IMR-90 (cell line): ENCODE results near the gene KCNJ6. TPM values are rescaled to one million over a fixed set of nuclear protein-coding genes. Genes with fewer than 3 reads are reported as not detected.

ENCODE experiments used
- ATAC-seq: fragments of 200-7000 bp; cut with Tn5 transposase; 2 replicates; pipeline ENCODE4 v1.9.1; 2020; ENCODE audit warnings: low read depth, mild to moderate bottlenecking, moderate library complexity
- BruUV-seq: library from RNA; stranded (reverse); fragments of 400-500 nt; replicated peaks from 2 replicates; lab custom pipeline; 2021; lab: Mats Ljungman, UMichigan
- CTCF ChIA-PET: fragments of 300-600 bp; formaldehyde crosslinking; extraction: SDS; loops from one replicate; lab custom pipeline; 2021; ENCODE audit warnings: antibody characterized with exemption; lab: Yijun Ruan, JAX
- POLR2A ChIA-PET: fragments of 300-600 bp; sonication (Branson Sonifier 250); formaldehyde crosslinking; loops from one replicate; lab custom pipeline; 2022; ENCODE audit warnings: antibody characterized with exemption; ENCODE audit not compliant: unreplicated experiment; lab: Charles Lee
- DNase-seq: peaks from one replicate; pipeline ENCODE4 v3.0.0; 2013
- H2AFZ ChIP-seq: replicated peaks from 2 replicates; pipeline ENCODE3; 2013; ENCODE audit warnings: low read length, mild to moderate bottlenecking; ENCODE audit not compliant: poor library complexity
- H2AK5ac ChIP-seq: 2 replicates; pipeline ENCODE4 v1.6.1; 2013; ENCODE audit warnings: low read depth, low read length, inconsistent platforms
- H2AK9ac ChIP-seq: replicated peaks from 2 replicates; pipeline ENCODE3; 2013; ENCODE audit warnings: mild to moderate bottlenecking, low read depth, low read length, moderate library complexity; ENCODE audit not compliant: poor library complexity
- H2BK120ac ChIP-seq: 2 replicates; pipeline ENCODE4 v1.6.1; 2013; ENCODE audit warnings: low read depth, low read length, inconsistent platforms
- H2BK15ac ChIP-seq: 3 replicates; pipeline ENCODE4 v1.6.1; 2013; ENCODE audit warnings: low read depth, low read length, inconsistent platforms
- H2BK20ac ChIP-seq: 2 replicates; pipeline ENCODE4 v1.6.1; 2013; ENCODE audit warnings: low read depth, mild to moderate bottlenecking, inconsistent platforms, low read length, moderate library complexity
- H2BK5ac ChIP-seq: 2 replicates; pipeline ENCODE4 v1.6.1; 2013; ENCODE audit warnings: mild to moderate bottlenecking, low read depth, low read length, inconsistent platforms; ENCODE audit not compliant: poor library complexity, severe bottlenecking
- H3K14ac ChIP-seq: replicated peaks from 2 replicates; pipeline ENCODE4 v1.6.1; 2013; ENCODE audit warnings: low read depth, low read length, inconsistent platforms
- H3K18ac ChIP-seq: 2 replicates; pipeline ENCODE4 v1.6.1; 2013; ENCODE audit warnings: low read depth, low read length, control low read depth
- H3K23ac ChIP-seq: 2 replicates; pipeline ENCODE4 v1.6.1; 2013; ENCODE audit warnings: low read depth, low read length, inconsistent platforms
- H3K27ac ChIP-seq: 2 replicates; pipeline ENCODE4 v1.5.1; 2013; ENCODE audit warnings: mild to moderate bottlenecking, control low read depth, low read length; ENCODE audit not compliant: insufficient read depth
- H3K27me3 ChIP-seq: 2 replicates; pipeline ENCODE4 v1.6.1; 2013; ENCODE audit warnings: low read length; ENCODE audit not compliant: control insufficient read depth, insufficient read depth
- H3K36me3 ChIP-seq: 2 replicates; pipeline ENCODE4 v1.6.1; 2013; ENCODE audit warnings: low read length, mixed read lengths; ENCODE audit not compliant: control insufficient read depth, insufficient read depth
- H3K4ac ChIP-seq: 2 replicates; pipeline ENCODE4 v1.6.1; 2013; ENCODE audit warnings: low read depth, low read length, inconsistent platforms
- H3K4me1 ChIP-seq: 2 replicates; pipeline ENCODE4 v1.6.1; 2013; ENCODE audit warnings: low read length, mixed read lengths; ENCODE audit not compliant: control insufficient read depth, insufficient read depth
- H3K4me2 ChIP-seq: 2 replicates; pipeline ENCODE4 v1.6.1; 2013; ENCODE audit warnings: low read depth, mild to moderate bottlenecking, control low read depth, low read length, moderate library complexity
- H3K4me3 ChIP-seq: 2 replicates; pipeline ENCODE4 v1.5.1; 2013; ENCODE audit warnings: low read depth, mild to moderate bottlenecking, control low read depth, low read length, moderate library complexity; ENCODE audit not compliant: insufficient read depth
- H3K56ac ChIP-seq: 2 replicates; pipeline ENCODE4 v1.6.1; 2013; ENCODE audit warnings: low read length, inconsistent platforms; ENCODE audit not compliant: insufficient read depth; ENCODE audit errors: extremely low read depth
- H3K79me1 ChIP-seq, 2 experiments: 2 replicates each; pipeline ENCODE4 v1.6.1; 2013; ENCODE audit warnings: low read length in 2 of 2, inconsistent platforms in 1 of 2, low read depth in 1 of 2
- H3K9ac ChIP-seq: 2 replicates; pipeline ENCODE4 v1.6.1; 2013; ENCODE audit warnings: low read depth, low read length, control low read depth
- H3K9me1 ChIP-seq: 2 replicates; pipeline ENCODE4 v1.6.1; 2013; ENCODE audit warnings: low read length, inconsistent platforms; ENCODE audit not compliant: insufficient read depth
- H3K9me3 ChIP-seq: 2 replicates; pipeline ENCODE4 v1.6.1; 2013; ENCODE audit warnings: low read length; ENCODE audit not compliant: control insufficient read depth, insufficient read depth
- H4K20me1 ChIP-seq: 2 replicates; pipeline ENCODE4 v1.6.1; 2013; ENCODE audit warnings: low read length, inconsistent platforms; ENCODE audit not compliant: insufficient read depth
- H4K5ac ChIP-seq: 2 replicates; pipeline ENCODE4 v1.6.1; 2013; ENCODE audit warnings: mild to moderate bottlenecking, low read depth, low read length, control low read depth
- H4K8ac ChIP-seq, 2 experiments: 2 replicates each; pipeline ENCODE4 v1.6.1; 2013; ENCODE audit warnings: low read depth in 2 of 2, low read length in 2 of 2, control low read depth in 1 of 2, inconsistent platforms in 1 of 2
- H4K91ac ChIP-seq: 2 replicates; pipeline ENCODE4 v1.6.1; 2013; ENCODE audit warnings: low read depth, low read length, inconsistent platforms; ENCODE audit not compliant: insufficient read depth
- CTCF ChIP-seq: conservative IDR thresholded peaks from 2 replicates; pipeline ENCODE4 v1.5.1; 2012; ENCODE audit warnings: mild to moderate bottlenecking, low read depth, low read length, improper control_type of control experiment
- ELK1 ChIP-seq: fragments of 150-350 bp; IDR thresholded peaks from 2 replicates; pipeline ENCODE4 v1.6.1; 2016; ENCODE audit warnings: low read depth, mild to moderate bottlenecking, low read length, moderate library complexity, borderline replicate concordance
- FOS ChIP-seq: fragments of 150-350 bp; IDR thresholded peaks from 2 replicates; pipeline ENCODE4 v1.6.1; 2016; ENCODE audit warnings: low read depth, low read length
- MXI1 ChIP-seq: IDR thresholded peaks from 2 replicates; pipeline ENCODE4 v1.6.1; 2012; ENCODE audit warnings: low read depth, mild to moderate bottlenecking, low read length, moderate library complexity, borderline replicate concordance
- SMC3 ChIP-seq: fragments of 150-350 bp; IDR thresholded peaks from 2 replicates; pipeline ENCODE4 v1.6.1; 2016; ENCODE audit warnings: low read depth, mild to moderate bottlenecking, antibody characterized with exemption, low read length, moderate library complexity
- WGBS, 2 experiments: methylation state at CpG; one replicate each; pipeline versions ENCODE4 v1.1.5 to v1.1.7; 2013; ENCODE audit warnings: missing lambda C conversion rate in 2 of 2; ENCODE audit not compliant: insufficient read length in 1 of 2; ENCODE audit errors: extremely low coverage in 2 of 2; 5-methylcytosine and 5-hydroxymethylcytosine counted together
- dilution Hi-C: fragments of 300-500 bp; cut with HindIII; formaldehyde crosslinking; loops from one replicate; pipeline ENCODE4 v1.14.3; 2018; ENCODE audit warnings: low sequenced_read_pairs; ENCODE audit not compliant: unreplicated experiment
- in situ Hi-C: fragments of 300-500 bp; cut with MboI; formaldehyde crosslinking; loops from 3 replicates; pipeline ENCODE4 v1.14.3; 2019; ENCODE audit warnings: low sequenced_read_pairs, inconsistent platforms, mixed read lengths
- intact Hi-C: fragments of 100-400 bp; cut with micrococcal nuclease; formaldehyde crosslinking; loops from 2 replicates; pipeline ENCODE4 v1.10.0; 2022
- polyA plus RNA-seq, 3 experiments: library from polyadenylated mRNA; depleted of rRNA; stranded (reverse); fragments of >200 nt; gene quantifications; 2 replicates each; pipeline ENCODE4 v1.2.3, GENCODE V29; 2012; ENCODE audit warnings: low replicate concordance in 1 of 3
- total RNA-seq: library from RNA; depleted of rRNA; stranded (reverse); fragments of >200 nt; gene quantifications from 2 replicates; pipeline ENCODE4 v1.2.3, GENCODE V29; 2012

The KCNJ6 gene
- total and polyA plus RNA-seq, 2 of the 4 experiments (the other 2 are of a cell fraction): under 0.01 to 0.02 TPM

GRCh38 chr21:37568916-37569315 lies 347.3 kb downstream of the KCNJ6 start:
- Histone ChIP-seq H4K20me1 (peaks cover 3% of the 10 kb centered on the region; the same call in 1 of the 2 replicates), H3K27ac (no peak overlapping the region), H2AK5ac (no peak overlapping the region), H2BK5ac (no peak overlapping the region), H2AFZ (no peak overlapping the region), H3K4me2 (no peak overlapping the region), H3K18ac (no peak overlapping the region), H3K4me3 (no peak overlapping the region), H2AK9ac (no peak overlapping the region), H3K9ac (no peak overlapping the region), H3K14ac (no peak overlapping the region), H4K5ac (no peak overlapping the region), H2BK120ac (no peak overlapping the region), H2BK15ac (no peak overlapping the region), H3K56ac (no peak overlapping the region), H2BK20ac (no peak overlapping the region), H3K9me1 (peaks cover 7% of the 10 kb centered on the region; the same call in 1 of the 2 replicates), H3K4me1 (peaks cover 6% of the 10 kb centered on the region), H4K8ac (no peak overlapping the region), H3K79me1 (peaks cover 0 to 3% of the 10 kb centered on the region in 2 experiments; a peak in 1 of 4 replicates), H3K23ac (no peak overlapping the region), H4K91ac (no peak overlapping the region), H3K36me3 (no peaks in the 10 kb centered on the region), H3K9me3 (peaks cover 2% of the 10 kb centered on the region; the same call in 1 of the 2 replicates), H3K27me3 (peaks cover 8% of the 10 kb centered on the region), H3K4ac (no peak overlapping the region)
- in situ Hi-C loops: no loop called here
- WGBS, 2 experiments: 80% methylated on average over 1 of the region's 5 CpGs; no CpG with 5 or more reads in 1 of the 2 experiments
- dilution Hi-C loops: no loop called here
- no peak for ATAC-seq
- no TSS peak for BruUV-seq
- POLR2A ChIA-PET: no interaction called here
- no peak for DNase-seq
- CTCF ChIA-PET: no interaction called here
- intact Hi-C loops: no loop called here
- TF ChIP-seq FOS (no peak), ELK1 (no peak), MXI1 (no peak), CTCF (no peak), SMC3 (no peak)
